IPS DF 4.7 (cell line): ENCODE data around the gene C4orf54.

ENCODE experiments used
- DNase-seq: peaks from one replicate; pipeline ENCODE4 v3.0.0-alpha.2; 2013; ENCODE audit warnings: low spot score; ENCODE audit errors: extremely low read depth

C4orf54 gene

DNA sequence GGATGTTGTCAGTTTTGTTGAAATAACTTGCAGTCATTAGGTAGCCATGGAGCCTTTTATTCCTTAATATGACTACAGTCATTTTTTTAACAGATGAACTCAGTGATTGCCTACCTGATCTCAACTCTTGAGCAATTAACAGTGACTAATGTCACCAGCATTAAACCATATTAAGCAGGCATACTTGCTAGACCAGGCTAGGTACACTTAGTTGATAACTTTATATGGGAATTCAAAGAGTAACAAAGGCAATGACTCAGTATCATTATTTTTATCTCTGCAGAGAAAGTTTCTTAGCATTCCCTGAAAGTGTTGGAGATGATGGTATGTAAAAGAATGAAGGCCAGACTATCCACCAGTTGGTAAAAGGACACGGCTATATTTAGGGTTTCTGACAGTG is at the start of gene C4orf54:
C4orf54 (minus strand) TSS at position 31 of the 400 bp plus-strand sequence. CDS start 3,180 bp downstream, outside the sequence.
- DNase-seq, result no peak

DNA sequence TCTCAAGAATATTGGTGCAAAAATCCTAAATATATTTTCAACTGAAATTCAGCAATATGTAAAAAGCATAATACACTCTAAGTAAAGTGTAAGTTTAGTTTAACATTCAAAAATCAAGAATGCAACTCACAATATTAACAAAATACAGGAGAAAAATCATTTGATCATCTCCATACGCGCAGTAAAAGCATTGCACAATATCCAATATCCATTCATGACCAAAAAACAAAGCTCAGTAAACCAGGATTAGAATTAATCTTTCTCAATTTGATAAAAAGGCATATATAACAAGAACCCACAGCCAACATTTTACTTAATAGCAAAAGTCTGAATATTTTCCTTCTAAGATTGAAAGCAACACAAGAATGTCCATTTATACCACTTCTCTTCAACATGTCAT is 48.3 kb upstream of the C4orf54 start:
- no peak for DNase-seq

DNA sequence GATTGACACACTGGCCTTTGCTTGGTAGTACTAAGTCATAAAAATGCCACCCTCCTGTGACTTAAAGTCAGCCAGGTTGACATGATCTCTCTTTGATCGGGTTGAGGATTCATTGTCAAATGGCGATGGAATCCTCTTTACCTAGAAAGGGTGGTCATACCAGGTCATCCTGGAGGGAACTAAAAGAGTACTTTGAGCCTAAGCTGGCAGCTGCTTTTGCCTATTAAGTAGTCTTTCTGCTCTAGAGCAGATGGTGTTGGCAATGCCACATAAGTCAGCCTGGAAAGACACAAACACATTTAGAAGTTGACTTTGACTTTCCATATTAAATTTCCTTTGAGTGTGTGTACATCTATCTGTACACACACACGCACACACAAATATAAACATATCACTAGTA is 39.2 kb upstream of the C4orf54 start:
- no peak for DNase-seq

DNA sequence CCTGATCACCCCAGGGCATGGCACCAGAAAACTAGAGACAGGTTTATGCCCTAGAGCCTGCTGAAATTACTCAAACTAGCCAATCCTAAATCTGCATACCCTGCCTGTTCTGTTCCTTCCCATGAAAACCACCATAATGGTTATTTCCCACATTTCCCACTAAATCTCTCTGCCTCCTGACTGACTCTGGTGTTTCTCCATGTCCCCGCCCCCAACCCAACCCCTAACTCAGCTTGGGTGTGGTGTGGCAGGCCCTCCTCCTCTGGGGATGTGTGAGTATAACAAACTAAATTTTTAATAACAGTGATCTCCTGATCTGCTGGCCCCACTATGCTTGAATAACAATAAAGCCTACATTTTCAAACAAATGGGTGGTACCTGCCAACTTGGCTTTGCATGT is 35.5 kb upstream of the C4orf54 start:
- DNase-seq, result no peak

DNA sequence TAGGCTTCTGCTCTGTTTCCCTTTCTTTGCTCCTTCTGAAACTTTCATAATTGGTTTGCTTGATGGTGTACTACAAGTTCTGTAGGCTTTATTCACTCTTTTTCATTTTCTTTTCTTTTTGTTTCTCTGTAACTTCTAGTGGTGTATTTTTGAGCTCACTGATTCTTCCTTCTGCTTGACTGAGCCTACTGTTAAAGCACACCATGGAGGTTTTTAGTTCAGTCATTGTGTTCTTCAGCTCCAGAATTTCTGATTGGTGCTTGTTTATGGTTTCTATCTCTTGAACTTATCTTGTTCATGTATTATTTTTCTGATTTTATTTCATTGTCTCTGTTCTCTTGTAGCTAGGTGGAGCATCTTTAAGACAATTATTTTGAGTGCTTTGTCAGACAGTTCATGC is 33.4 kb upstream of the C4orf54 start:
- DNase-seq, result no peak

DNA sequence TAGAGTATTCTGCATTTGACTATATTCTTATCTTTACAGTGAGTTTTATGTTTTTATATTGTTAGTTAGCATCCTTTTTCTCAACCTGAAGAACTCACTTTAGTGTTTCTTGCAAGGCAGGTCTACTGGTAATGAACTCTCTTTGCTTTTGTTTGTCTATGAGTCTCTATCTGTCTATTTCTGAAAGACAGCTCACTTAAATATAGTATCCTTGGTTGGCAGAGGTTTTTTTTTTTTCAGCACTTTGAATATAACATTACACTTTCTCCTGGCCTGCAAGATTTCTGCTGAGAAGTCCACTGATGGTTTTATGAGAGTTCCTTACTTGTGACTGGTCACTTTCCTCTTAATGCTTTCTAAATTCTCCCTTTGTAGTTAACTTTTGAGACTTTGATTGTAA is 32.8 kb upstream of the C4orf54 start:
- no peak for DNase-seq

DNA sequence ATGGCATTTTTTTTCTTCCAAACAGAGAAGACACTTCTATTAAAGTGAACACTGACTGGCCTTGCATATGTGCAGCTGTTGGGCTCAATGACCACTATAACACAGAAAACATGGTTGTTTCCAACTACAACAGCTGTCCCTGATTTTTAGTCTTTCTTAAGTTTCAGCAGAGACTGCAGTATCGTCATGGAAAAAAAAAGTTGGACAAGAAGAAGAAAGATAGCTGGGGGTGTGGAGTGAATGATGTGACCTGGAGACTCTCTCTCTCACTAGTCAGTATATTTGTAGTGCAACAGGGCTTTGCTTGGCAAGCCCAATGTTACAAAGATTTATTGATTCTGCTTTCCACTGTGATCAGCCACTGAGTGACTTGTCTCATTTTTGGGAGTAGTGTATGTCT is 29.5 kb upstream of the C4orf54 start:
- no peak for DNase-seq

DNA sequence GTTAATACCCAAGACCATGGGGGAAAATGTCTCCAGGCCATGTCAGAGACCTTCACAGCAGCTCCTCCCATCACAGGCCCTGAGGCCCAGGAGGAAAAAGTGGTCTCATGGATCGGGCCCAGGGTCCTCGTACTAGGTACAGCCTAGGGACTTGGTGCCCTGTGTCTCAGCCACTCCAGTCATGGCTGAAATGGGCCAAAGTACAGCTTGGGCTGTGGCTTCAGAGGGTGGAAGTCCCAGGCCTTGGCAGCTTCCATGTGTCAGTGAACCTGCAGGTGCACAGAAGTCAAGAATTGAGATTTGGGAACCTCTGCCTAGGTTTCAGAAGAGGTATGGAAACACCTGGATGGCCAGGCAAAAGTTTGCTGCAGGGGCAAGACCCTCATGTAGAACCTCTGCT is 27.6 kb upstream of the C4orf54 start:
- DNase-seq, result no peak

DNA sequence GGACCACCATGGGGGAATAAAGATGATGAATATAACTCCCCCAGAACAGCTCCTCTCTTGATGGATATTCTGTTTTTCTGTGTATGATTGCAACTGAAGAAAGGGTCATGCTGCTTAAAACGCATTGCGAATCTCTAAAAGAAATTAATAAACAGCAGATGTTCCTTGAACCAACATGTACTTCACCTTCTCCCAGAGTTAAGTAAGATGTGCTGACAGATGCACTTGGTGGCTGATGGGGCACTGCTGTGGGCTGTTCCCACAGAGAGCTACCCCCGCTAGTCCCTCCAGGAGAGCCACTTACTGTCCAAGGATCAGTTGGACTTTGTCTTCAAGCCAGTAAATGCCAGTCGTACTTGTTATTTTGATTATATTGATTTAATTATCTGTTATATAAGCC is 26.3 kb upstream of the C4orf54 start:
- DNase-seq, result no peak

DNA sequence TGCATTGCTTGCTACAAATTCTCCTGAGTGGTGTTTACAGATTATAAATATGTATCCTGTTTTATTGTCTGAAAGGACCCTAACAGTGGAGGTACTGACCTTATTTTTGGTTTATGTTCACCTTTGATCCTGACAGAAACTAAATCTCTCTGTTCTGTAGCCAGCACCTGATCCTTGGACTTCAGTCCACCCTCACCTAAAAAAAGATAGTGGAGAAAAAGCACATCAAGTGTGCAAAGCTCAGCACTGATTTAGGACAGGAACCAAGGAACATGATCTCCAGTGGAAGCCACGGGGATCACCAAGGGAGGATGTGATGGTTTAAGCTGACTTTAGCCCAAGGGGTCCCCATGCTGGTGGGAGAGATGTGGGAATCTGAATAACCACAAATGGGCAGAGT is 22.3 kb upstream of the C4orf54 start:
- DNase-seq, result no peak

DNA sequence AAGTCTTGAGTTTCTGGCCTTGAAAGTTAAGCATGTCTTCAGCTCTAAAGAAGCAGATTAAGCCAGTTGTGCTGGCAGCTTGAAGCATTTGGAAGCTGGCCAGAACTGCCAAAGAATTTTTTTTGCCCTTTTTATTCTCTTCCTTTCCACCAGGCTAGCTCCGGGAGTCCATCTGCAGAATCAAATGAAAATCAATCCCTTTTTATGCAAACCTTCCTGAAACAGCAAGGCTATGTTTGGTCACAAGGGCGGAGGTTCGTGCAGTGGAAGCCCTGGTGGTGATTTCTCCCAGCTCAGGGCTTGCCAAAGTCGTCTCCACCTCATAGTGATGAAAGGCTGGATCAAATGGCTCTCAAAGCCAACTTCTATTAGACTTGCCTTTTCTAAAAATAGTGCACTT is 21.6 kb upstream of the C4orf54 start:
- DNase-seq, result no peak

DNA sequence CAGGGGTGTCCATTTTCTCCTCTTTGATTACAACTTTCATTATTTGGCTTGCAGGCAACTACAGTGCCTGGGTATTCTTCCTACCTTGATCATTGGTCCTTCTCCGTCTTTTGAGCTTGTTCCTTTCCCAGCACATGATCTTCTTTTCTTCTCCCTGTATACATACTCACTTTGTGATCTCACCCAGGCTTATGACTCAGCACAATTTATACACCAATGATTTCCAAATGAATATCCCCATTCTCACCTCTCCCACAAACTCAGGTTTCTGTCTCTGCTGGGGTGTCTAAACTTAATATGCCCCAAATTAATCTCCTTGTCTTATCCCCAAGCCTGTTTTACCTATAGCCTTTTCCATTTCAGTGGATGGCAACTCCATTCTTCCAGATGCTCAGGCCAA is 19.5 kb upstream of the C4orf54 start:
- no peak for DNase-seq

DNA sequence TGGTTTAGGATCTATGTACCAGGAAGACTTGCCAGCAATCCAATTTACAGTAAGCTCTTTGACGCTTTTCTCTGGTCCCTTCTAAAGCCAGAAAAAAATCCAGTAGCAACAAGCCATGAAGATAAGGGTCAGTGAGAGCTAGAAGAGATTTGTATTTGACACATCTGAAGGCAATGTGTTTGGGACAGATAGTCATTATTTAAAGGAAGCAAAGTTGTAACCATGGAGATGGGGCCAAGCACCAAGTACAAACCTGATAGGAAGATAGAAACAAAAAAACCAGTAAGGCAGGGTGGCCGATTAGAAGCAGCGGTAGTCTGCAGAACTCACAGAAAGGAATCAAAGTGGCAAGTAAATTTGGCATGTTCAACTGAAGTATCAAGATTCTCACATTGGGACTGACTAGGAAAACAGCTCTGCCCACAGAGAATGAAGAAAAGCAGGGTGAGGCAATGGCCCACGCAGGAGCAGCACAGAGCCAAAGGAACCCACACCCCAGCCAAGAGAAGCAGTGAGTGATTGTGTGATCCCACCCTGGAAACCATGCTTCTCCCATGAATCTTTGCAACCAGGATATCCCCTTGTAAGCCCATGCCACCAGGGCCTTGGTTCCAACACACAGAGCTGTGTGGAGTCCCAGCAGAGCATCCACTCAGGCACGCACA is 12.9 kb upstream of the C4orf54 start:
- no peak for DNase-seq

DNA sequence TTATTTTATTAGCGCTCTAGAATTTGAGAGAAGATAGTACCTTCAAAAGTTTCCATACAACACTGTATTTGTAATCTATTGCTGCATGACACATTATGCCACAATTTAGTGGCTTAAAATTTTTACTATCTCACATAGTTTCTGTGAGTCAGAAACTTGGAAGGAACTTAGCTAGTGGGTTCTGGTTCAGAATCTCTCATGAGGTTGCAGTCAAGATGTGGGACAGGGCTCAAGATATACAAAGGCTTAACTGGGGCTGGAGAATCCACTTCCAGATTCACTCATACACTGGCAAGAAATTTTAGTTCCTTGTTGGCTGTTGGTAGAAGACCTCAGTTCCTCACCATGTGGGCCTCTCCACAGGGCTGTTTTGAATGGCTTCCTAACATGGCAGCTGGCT is 11.5 kb upstream of the C4orf54 start:
- no peak for DNase-seq

DNA sequence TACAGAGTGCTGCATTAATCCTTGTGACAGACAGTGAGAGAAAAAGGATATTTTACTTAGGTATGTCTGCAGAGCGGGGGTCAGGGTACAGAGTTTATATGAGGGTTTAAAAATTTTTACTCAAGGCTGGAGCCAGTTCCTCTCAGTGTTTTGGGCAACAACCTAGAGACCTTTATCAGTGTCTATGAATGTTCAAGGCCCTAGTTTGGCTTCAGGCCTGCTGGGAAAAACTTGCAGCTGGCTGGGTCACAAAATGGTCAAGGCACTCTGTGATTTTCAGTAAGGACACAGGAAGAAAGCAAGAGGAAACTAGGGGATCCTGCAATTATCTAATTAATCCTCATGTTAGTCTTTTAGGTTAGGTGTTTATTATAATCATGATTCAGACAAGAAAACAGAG is 10.8 kb upstream of the C4orf54 start:
- DNase-seq, result no peak

DNA sequence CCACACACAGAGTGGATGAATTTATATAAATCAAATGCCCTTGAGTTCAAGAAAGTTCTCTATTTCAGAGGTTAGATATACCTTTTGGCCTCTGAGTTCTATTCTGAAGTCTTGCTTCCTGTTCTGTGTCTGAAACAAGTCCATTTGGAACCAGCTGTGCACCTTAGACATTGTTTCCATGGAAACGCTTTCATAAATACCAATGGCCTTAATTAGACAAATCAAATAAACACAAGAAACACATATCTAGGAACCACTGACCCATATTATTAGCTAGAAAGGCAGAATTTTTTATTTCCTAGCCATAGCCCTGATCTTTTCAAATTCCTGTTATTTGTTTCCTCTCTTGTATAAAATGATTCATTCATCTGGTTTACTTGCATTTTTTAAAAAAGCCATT is 8.4 kb upstream of the C4orf54 start:
- no peak for DNase-seq

DNA sequence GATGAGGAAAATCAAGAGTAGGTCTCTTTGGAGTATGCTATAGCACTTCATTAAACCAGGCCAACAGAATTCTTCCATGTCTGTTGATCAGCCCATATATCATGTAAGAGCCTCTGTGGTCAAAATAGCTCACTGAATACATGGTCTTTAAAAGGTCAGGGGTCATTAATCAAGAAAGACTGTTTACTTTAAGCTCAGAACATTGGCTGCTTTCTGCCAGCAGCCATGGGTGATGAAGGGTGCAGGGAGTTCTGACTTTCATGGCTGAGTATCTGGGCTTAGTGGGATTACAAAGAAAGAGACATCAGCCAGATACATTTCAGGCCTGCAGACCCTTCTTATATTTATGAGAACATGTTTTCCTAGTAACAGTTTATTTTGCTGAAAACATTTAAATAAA is 7.1 kb upstream of the C4orf54 start:
- no peak for DNase-seq

DNA sequence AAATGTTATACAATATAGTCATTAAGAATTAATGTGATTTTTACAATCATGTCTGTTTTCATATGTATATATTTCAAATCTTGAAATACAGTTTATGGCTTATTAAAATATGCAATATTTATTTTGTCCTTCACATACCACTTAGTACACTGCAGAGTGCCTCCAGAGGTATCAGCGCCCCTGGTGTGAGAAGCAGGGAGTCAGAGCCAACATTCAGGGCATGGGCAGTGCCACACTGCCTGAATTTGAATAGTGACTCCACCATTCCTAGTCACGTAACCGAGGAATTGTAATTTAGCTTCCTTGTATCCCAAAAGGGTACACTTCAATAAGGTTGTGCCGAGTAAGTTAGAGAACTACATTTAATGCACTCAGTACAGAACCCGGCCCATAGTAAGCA is 4.3 kb upstream of the C4orf54 start:
- DNase-seq, result no peak

DNA sequence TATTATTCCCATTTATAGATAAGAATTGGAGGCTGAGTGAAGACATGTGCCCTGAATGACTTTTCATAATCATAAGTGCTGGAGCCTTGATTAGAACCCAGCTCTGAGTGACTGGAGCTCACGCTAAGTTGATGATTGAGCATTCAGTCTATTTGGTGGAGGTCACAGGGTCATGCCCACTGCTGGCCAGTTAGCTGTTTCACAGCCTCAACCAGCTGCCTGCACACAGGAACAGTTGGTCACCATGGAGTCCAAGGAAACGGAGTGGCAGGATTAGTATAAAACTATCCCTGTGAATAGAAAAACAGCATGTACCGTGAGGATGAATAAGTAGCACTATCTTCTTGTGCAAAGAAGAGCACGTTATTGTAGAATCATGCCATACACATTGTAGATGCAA is 1.0 kb upstream of the C4orf54 start:
- DNase-seq, result no peak

DNA sequence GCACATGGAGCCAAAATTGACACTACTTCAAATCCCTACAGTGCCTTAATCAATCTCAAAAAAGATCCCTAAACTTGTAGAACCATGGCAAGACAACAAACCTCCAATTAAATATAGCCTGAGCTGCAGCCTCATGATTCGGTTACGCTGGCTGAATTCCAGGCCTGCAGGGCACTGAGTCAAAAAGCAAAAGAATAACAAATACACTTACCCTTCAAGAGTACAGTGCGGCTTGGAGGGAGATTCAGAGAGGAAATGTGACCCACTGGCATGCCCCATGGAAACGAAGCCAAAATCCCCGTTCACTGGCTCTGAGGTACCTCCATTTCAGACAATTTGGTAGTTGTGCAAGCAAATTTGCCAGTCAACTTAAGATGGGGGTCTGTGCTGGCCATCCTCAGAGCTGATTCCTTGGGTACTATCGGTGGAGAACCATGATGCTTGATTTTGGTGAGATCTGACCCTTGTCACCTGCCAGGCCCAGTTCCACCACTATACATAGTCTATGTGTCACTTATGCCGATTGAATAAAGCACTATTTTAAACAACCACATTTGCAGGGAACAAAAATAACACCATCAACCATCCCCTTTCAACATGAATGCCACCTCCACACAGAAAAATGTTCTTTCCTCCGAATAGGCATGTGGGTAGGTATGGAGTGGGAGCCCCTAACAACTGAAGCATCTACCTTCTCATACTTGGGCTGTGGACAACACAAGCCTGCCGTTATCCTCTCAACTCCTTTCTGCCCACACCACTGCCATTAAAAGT is 2.1 kb downstream of the C4orf54 start:
- no peak for DNase-seq

DNA sequence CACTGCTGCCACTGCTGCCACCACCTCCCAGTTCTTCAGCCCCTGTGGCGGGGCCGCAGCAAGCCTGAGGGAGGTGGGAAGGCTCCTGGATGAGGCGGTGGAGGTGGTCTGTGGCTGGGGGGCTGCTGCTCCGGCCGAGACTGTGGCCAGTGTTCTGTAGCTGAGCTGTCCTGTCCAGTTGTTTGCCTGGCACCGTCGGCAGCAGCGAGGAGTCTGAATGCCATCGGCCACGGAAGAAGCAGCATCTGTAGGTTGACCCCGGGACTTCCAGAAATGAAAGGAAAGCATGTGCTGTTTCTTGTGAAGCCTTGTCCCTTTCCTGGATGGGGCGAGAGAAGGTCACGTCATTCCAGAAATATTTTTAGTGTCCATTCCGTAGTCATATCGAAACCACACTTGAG is 3.3 kb downstream of the C4orf54 start:
- no peak for DNase-seq

DNA sequence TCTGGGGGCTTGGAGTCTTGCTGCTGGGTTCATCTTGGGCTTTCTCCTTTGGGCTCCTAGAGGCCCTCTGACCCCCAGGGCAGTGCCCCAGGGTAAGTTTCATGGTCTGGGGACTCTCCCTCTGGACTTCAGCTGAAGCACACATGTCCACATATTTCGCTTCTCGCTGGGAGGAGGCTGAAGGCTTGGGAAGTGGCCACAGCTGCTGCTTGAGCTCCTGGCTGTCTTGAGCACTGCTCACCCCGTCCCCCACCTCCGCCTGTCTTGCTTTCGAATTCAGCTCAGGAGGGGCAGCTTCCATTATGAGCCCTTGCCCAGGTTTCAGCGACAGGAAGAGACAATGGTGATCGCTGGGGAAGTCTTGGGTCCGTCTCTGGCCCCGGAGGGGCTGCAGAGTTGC is 3.7 kb downstream of the C4orf54 start:
- DNase-seq, result no peak
